Stomach (tissue), 9 donors: Measurements from ENCODE around the gene MFAP4. TPM values are rescaled to one million over a fixed set of nuclear protein-coding genes. Genes with fewer than 3 reads are reported as not detected.

Experiments
- DNase-seq, 2 donors: peaks; one replicate each; pipeline versions ENCODE4 v3.0.0 to v3.0.0-alpha.2; 2013 to 2019
- H3K27ac ChIP-seq, 5 donors: fragments of 200-600 bp in 4 of 5; sonication (generic) in 4 of 5; one replicate each; pipeline ENCODE4 v1.5.1; 2013 to 2019; ENCODE audit warnings: mild to moderate bottlenecking in 1 of 5, moderate library complexity in 1 of 5
- H3K27me3 ChIP-seq, 3 donors: fragments of 200-600 bp; sonication (generic); one replicate each; pipeline ENCODE4 v1.5.1; 2017 to 2019; ENCODE audit warnings: mixed run types in 1 of 3
- H3K36me3 ChIP-seq, 4 donors: fragments of 200-600 bp; sonication (generic); 1 replicate in 3 of 4; 2 replicates in 1 of 4; pipeline ENCODE4 v1.5.1; 2016 to 2019
- H3K4me1 ChIP-seq, 4 donors: fragments of 200-600 bp; sonication (generic); one replicate each; pipeline ENCODE4 v1.5.1; 2016 to 2019
- H3K4me3 ChIP-seq, 4 donors: fragments of 200-600 bp; sonication (generic) in 3 of 4; one replicate each; pipeline ENCODE4 v1.5.1; 2016 to 2019; ENCODE audit warnings: mild to moderate bottlenecking in 1 of 4
- H3K9me3 ChIP-seq, 4 donors: fragments of 200-600 bp; sonication (generic); one replicate each; pipeline ENCODE4 v1.5.1; 2016 to 2019
- CTCF ChIP-seq, 7 experiments: fragments of 450-650 bp in 4 of 7; fragments of 200-600 bp in 3 of 7; sonication (generic) in 3 of 7; IDR thresholded peaks; one replicate each; pipeline ENCODE4 v1.5.1; 2016 to 2019; ENCODE audit warnings: antibody characterized with exemption in 7 of 7, control low read depth in 2 of 7, mild to moderate bottlenecking in 1 of 7
- EP300 ChIP-seq: sonication (generic); formaldehyde crosslinking; IDR thresholded peaks from one replicate; pipeline ENCODE4 v1.6.1; 2017; ENCODE audit warnings: antibody characterized with exemption
- POLR2A ChIP-seq, 4 donors: fragments of 450-650 bp; IDR thresholded peaks; one replicate each; pipeline ENCODE4 v1.6.1; 2016; ENCODE audit warnings: antibody characterized with exemption in 4 of 4, control low read depth in 2 of 4, mild to moderate bottlenecking in 1 of 4, moderate library complexity in 1 of 4
- POLR2AphosphoS5 ChIP-seq, 3 donors: sonication (generic); formaldehyde crosslinking; IDR thresholded peaks; one replicate each; pipeline ENCODE4 v1.6.1; 2016; ENCODE audit warnings: antibody characterized with exemption in 3 of 3
- WGBS, 5 donors: extraction: QIAGEN DNeasy Blood & Tissue Kit in 3 of 5; methylation state at CpG; one replicate each; pipeline versions ENCODE4 v1.1.5 to v1.1.7; 2013 to 2018; 5-methylcytosine and 5-hydroxymethylcytosine counted together
- intact Hi-C: fragments of 100-400 bp; cut with DNase I; formaldehyde crosslinking; loops from one replicate; pipeline ENCODE4 v1.15.1; 2023; ENCODE audit warnings: low total_unique reads
- polyA plus RNA-seq, 3 donors: library from polyadenylated mRNA; stranded (reverse); fragments of 200-250 nt; gene quantifications; one replicate each; pipeline ENCODE4 v1.2.3, GENCODE V29; 2013
- total RNA-seq, 5 donors: library from RNA; depleted of rRNA; stranded (reverse); fragments of >200 nt; gene quantifications; one replicate each; pipeline versions ENCODE4 v1.1.0 to v1.2.3, GENCODE V29; 2014 to 2016
- donor health status: healthy with polysubstance abuse.
- donor health status: Bipolar disorder and iron deficiency.
- donor health status: healthy.

Gene MFAP4
- total and polyA plus RNA-seq, 8 donors, result 29.3 to 125 (median 55.4) TPM

GRCh38 chr17:19372866-19373504 lies 14.0 kb downstream of the MFAP4 start:
- no peaks in the 10 kb centered on the region for H3K27me3 ChIP-seq
- 76 to 94% (median 85%) methylated on average over 8 of the region's 8 CpGs for WGBS, 5 donors
- H3K27ac ChIP-seq, result no peak overlapping the region
- no peaks in the 10 kb centered on the region for H3K36me3 ChIP-seq
- TF ChIP-seq EP300 (no peak), POLR2AphosphoS5 (IDR thresholded peaks at IDR 0.05) (no peak), POLR2A (IDR thresholded peaks at IDR 0.05) (no peak), CTCF (IDR thresholded peaks at IDR 0.05) (no peak)
- no peaks in the 10 kb centered on the region for H3K9me3 ChIP-seq
- intact Hi-C loops, result no loop called here
- H3K4me3 ChIP-seq, result no peak overlapping the region
- H3K4me1 ChIP-seq, result peaks cover 0 to 43% (median 13%) of the 10 kb centered on the region in 4 donors
- DNase-seq, result peak in 1 of 2 donors; percentile 5

- H3K27me3 ChIP-seq, result no peaks in the 10 kb centered on the region
- TF ChIP-seq CTCF (IDR thresholded peaks at IDR 0.05), result no peak
- no peak for TF ChIP-seq POLR2A (IDR thresholded peaks at IDR 0.05)
- peak in 1 of 2 donors; percentile 1 for DNase-seq
- 82 to 87% (median 86%) methylated on average over 12 of the region's 12 CpGs for WGBS, 5 donors
- H3K9me3 ChIP-seq, result no peaks in the 10 kb centered on the region
- intact Hi-C loops, result no loop called here
- no peak overlapping the region for H3K4me3 ChIP-seq
- peaks cover 0 to 43% (median 11%) of the 10 kb centered on the region in 4 donors for H3K4me1 ChIP-seq
- no peaks in the 10 kb centered on the region for H3K36me3 ChIP-seq
- H3K27ac ChIP-seq, result no peak overlapping the region
These were observed 14.6 kb downstream of the MFAP4 start for GRCh38 chr17:19372439-19372838.

GRCh38 chr17:19372011-19372370 lies 15.0 kb downstream of the MFAP4 start:
- Histone ChIP-seq H3K27ac (no peak overlapping the region), H3K4me3 (no peak overlapping the region), H3K27me3 (no peaks in the 10 kb centered on the region), H3K36me3 (no peaks in the 10 kb centered on the region), H3K4me1 (peaks cover 0 to 40% (median 7%) of the 10 kb centered on the region in 4 donors), H3K9me3 (no peaks in the 10 kb centered on the region)
- TF ChIP-seq POLR2A (IDR thresholded peaks at IDR 0.05), result no peak
- TF ChIP-seq POLR2AphosphoS5 (IDR thresholded peaks at IDR 0.05), result no peak
- no peak for TF ChIP-seq EP300
- no peak for TF ChIP-seq CTCF (IDR thresholded peaks at IDR 0.05)
- peak in 1 of 2 donors; percentile 5 for DNase-seq
- 78 to 90% (median 83%) methylated on average over 9 of the region's 9 CpGs for WGBS, 5 donors
- intact Hi-C loops, result no loop called here

GRCh38 chr17:19371259-19372010 lies 15.6 kb downstream of the MFAP4 start:
- TF ChIP-seq POLR2AphosphoS5 (IDR thresholded peaks at IDR 0.05) (no peak), POLR2A (IDR thresholded peaks at IDR 0.05) (no peak)
- no peak overlapping the region for H3K27ac ChIP-seq
- intact Hi-C loops, result no loop called here
- no peaks in the 10 kb centered on the region for H3K9me3 ChIP-seq
- 77 to 96% (median 83%) methylated on average over 5 to 7 of the region's 7 CpGs for WGBS, 5 donors
- no peaks in the 10 kb centered on the region for H3K36me3 ChIP-seq
- H3K27me3 ChIP-seq, result no peaks in the 10 kb centered on the region
- H3K4me1 ChIP-seq, result peaks cover 0 to 34% (median 3%) of the 10 kb centered on the region in 4 donors
- peak in 1 of 2 donors; percentile 1 for DNase-seq
- no peak overlapping the region for H3K4me3 ChIP-seq
